ENCODE data around the gene KRT6B.
"Not testable (repeated sequence)": the region's sequence is repeated elsewhere in the genome, so short reads cannot be mapped to it uniquely, and the experiment has no call there.

The KRT6B gene

GRCh38 chr12:52469853-52470252 is 17.9 kb upstream of the KRT6B start:
- DNase-seq (ENCODE audit: low read depth): no peak

- no peak for DNase-seq (ENCODE audit: low read depth)
Measured at GRCh38 chr12:52464897-52465296, 13.0 kb upstream of the KRT6B start.

DNA sequence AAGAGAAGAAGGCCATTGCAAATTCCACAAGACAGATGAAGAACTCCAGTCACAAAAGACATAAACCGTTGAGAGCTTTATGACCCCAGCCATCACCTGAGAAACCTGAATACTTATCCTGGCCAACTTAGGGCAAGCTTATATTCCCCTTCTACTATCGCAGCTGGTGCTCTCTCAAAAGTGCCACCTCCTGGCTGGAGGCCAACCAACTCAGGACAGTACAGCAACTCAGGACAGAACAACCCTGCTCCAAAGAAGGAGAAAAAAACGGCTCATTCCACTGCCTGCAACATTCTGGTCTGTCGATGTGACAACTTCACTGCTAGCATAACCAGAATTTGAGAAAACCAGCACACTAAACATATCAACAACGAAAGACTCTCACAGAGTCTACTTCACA is 9.7 kb upstream of the KRT6B start:
- DNase-seq (ENCODE audit: low read depth): no peak

DNA sequence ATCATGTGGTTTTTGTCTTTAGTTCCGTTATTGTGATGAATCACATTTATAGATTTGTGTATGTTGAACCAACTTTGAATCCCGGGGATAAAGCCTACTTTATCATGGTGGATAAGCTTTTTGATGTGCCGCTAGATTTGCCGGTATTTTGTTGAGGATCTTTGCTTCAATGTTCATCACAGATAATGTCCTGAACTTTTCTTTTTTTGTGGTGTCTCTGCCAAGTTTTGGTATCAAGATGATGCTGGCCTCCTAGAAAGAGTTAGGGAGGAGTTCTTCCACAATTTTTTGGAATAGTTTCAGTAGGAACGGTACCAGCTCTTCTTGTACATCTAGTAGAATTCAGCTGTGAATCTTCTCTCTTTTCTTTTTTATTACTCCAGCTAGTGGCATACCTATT is 6.9 kb upstream of the KRT6B start:
- no peak for DNase-seq (ENCODE audit: low read depth)

DNA sequence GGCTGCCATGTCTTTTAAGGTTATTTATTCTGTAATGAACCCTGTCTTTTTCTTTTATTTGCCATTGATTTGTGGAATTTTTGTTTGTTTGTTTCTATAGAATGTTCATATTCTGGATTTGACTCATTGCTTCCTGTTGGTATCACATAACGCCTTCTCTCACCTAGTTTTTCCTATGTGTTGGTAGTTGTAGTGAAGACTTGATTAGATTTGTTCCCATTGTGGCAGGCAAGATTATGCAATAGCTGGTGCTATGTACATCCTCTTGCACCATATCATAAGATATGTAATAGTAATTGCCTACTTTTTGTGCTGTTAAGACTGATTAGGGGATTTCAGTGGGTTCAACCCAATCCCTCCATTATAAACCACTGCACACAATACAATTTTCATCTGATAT is 3.9 kb upstream of the KRT6B start:
- DNase-seq (ENCODE audit: low read depth): no peak

- peak; percentile 11 for DNase-seq (ENCODE audit: low read depth)
Measured at GRCh38 chr12:52454411-52455201, 2.7 kb upstream of the KRT6B start.

GRCh38 chr12:52448228-52448627 is 3.7 kb downstream of the KRT6B start:
- no peak for DNase-seq (ENCODE audit: low read depth)

- DNase-seq (ENCODE audit: low read depth): not testable (repeated sequence)
Measured at GRCh38 chr12:52447196-52447595, 4.8 kb downstream of the KRT6B start.

- no peak for DNase-seq (ENCODE audit: low read depth)
Measured at GRCh38 chr12:52446367-52447045, 5.4 kb downstream of the KRT6B start.

- no peak for DNase-seq (ENCODE audit: low read depth)
Measured at GRCh38 chr12:52445876-52446275, 6.1 kb downstream of the KRT6B start.

DNA sequence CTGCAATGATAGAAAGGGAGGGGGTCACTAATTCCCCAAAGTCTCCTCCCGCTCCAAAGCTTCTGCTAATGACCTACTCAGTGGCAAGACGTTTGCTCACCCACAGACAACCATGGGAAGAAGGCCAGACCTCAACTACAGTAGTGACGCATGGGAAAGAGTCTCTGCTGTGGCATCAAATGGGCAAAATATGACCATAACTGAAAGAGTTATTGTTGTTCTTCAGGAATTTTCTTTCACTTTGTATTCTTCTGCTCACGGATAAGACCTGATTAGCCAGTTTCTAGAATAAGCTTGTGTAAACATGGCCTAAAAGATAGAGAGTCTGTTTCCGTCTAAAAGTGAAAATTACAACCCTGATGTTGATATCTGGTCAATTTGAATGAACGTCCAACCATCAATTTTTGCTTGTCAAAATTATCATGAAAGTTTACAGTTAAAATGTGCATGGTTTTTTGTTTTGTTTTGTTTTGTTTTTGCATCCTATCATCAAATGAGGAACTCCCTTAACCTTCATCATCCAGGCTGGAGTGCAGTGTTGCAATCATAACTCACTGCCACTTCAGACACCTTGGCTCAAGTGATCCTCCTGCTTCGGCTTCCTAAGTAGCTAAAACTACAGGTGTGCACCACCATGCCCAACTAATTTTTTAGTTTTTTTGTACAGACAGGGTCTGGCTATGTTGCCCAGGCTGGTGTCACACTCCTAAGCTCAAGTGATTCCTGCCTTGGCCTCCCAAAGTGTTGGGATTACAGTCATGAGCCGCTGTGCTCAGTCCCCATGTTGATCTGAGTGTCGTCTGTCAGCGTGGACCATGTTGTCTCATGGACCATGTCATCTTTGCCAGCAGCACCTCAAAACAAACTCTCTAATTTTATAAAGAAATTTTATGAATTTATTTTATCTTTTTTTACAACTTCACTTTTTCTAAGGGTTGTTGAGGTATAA is 7.0 kb downstream of the KRT6B start:
- DNase-seq (ENCODE audit: low read depth): no peak

DNA sequence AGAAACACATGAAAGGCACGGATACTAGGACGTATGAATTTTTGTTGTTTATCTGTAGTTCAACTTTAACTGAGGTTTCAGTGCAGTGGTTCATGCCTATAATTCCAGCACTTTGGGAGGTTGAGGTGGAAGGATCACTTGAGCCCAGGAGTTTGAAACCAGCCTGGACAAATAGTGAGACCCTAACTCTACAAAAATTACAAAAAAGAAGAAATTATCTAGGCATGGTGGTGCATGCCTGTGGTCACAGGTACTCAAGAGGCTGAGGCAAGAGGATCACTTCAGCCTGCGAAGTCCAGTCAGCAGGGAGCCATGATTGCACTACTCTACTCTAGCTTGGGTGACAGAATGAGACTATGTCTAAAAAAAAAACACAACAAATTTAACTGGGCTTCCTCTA is 8.0 kb downstream of the KRT6B start:
- no peak for DNase-seq (ENCODE audit: low read depth)

DNA sequence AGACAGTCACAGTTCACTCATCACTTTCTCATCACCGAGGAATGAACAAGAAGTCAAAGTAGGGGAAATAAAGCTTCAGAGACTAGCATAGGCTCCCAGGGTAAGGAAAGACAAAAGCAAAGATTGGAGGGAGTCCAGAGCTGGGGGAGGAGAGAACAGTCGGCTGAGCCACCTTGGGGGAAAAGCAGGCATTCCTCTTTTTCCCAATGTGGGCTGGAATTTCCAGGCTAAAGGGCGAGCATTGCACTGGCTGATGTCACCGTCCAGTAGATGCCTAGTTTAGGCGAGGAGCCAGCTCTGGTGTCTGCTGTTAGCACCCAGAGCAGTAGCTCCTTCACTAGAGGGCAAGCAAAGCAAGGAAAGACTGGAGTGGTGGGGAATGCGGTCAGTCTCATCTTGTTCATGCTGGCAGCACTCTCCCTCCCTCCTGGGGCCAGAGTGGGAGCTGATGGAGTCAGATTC is 9.3 kb downstream of the KRT6B start:
- peak; percentile 91 for DNase-seq (ENCODE audit: low read depth)

- DNase-seq (ENCODE audit: low read depth): peak; percentile 58
Measured at GRCh38 chr12:52441320-52441911, 10.5 kb downstream of the KRT6B start.

DNA sequence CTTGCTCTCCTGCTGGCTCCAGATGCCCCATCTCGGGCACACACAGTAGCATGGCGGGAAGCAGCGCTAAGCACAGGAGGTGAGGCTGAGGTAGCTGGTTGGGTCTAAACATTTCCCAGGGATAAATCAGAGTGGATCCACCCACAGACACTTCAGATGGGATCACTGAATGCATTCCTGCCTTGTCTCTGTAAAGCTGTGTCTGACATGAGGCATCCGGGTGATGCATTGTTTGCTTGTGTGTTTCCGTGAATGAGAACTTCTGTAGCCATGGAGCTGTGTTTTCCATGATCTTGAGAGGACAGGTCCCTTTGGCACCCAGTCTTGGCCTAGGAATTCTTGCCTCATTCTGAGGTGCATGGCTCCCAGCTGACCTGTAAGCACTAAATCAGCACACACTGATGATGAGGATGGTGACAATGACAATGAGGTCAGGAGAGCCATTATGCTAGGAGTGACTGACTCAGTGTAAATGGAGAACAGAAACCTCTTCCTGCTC is 11.1 kb downstream of the KRT6B start:
- peak; percentile 67 for DNase-seq (ENCODE audit: low read depth)

DNA sequence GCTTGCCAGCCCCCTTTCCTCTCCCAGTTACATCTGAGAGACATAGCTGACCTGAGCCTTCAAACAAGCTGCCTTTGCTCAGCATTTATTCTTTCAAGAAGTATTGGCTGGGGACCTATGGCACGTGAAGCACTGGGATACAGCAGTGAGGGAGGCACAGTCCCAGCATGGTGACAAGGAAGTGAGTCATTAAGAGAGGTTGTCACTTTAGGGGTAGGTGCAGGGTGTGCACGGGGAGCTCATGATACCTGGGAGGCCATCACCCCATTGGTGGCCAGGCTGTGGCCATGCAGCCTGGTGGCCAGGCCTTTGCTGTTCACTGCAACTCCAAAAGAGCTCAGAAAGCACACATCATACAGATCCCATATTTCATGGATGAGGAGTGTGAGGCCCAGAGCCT is 12.1 kb downstream of the KRT6B start:
- DNase-seq (ENCODE audit: low read depth): no peak

DNA sequence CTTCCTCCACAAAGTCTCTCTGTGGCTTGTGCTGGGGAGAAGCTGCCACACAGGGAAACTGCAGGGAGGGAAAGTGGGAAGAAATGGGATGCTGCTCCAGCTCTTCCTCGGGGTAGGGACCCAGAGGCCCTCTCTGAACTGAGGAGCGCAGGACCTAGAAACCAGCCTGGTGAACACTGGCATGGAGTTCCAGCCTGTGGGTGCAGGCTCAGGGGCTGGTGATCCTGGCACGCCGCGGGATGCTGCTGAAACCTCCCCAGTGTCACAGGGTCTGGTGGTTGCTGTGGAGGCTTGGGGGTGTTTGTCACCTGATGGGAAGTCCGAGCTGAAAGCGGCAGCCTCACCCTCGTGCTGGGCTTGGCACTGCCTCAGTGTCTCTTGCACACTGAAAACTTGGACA is 12.5 kb downstream of the KRT6B start:
- DNase-seq (ENCODE audit: low read depth): no peak

DNA sequence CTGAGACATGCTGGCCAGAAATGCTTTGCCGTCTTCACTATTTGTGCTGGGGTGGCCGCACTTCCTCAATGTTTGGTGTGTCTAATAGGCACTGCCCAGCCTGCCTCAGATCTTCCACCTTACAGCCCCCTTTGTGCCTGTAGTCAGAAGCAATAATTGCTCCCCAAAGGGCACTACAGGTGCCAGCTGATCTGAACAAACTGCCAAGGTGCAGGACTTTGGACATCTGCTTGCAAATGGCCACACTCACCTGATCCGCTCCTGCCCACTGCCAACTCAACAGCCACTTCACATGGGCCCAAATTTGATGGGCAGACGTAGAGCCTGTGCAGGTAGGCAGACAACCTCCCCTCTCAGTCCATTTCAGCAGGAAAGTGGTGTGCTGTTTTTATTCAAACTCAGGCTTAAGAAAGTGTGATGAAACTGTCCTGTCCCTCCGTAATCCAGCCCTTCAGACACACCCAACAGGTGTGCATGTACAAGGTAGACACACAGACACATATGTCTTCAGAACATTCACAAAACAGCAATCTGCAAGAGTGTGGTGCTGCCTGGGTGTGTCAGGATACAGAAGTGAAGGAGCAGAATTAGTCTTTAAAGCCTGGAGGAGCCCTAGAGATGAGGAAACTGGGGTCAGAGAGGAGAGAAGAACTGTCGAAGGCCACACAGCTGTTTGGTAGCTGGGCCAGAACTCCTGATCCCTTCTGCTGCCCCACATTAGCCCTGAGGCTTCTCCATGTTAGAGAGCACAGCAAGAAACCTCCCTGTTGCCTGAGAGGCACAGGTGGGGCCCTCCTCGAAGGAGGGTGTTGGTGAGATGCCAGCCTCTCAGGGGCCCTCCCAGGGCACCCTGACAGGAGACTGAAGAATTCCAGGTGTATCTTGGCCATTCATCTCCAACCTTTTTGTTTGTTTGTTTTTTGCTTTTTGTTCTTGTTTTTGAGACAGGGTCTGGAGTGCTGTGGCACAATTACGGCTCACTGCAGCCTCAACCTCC is 13.3 kb downstream of the KRT6B start:
- no peak for DNase-seq (ENCODE audit: low read depth)

GRCh38 chr12:52437508-52437907 is 14.4 kb downstream of the KRT6B start:
- DNase-seq (ENCODE audit: low read depth): no peak

- DNase-seq (ENCODE audit: low read depth): no peak
Measured at GRCh38 chr12:52436828-52437474, 15.0 kb downstream of the KRT6B start.

All from ELR (cell line).